Measurements from ENCODE around the gene UBAP2. TPM values are rescaled to one million over a fixed set of nuclear protein-coding genes. Genes with fewer than 3 reads are reported as not detected.

The UBAP2 gene
- total RNA-seq, 1 experiment from 2014 or later = 60.8 TPM

GRCh38 chr9:33931326-33931725 is 117.4 kb downstream of the UBAP2 start:
- Histone ChIP-seq H3K14ac (ENCODE audit: insufficient read depth, low read length) (no peak overlapping the region), H4K20me1 (ENCODE audit: control insufficient read depth, insufficient read depth, insufficient read length) (no peaks in the 10 kb centered on the region), H4K8ac (replicated peaks; ENCODE audit: insufficient read length, low read depth, low read length) (no peak overlapping the region), H2BK12ac (ENCODE audit: insufficient read length, low read depth, low read length) (no peak overlapping the region), H3K4me2 (ENCODE audit: insufficient read depth, insufficient read length, low read length) (no peak overlapping the region), H3K9me3 (ENCODE audit: control insufficient read depth, low read depth, low read length) (no peaks in the 10 kb centered on the region), H3K79me2 (ENCODE audit: insufficient read depth, low read length) (no peaks in the 10 kb centered on the region), H3K27ac (ENCODE audit: insufficient read length, low read depth, low read length) (no peak overlapping the region), H4K91ac (ENCODE audit: insufficient read length, low read depth, low read length) (no peak overlapping the region), H3K9ac (ENCODE audit: extremely low read depth, insufficient read length, low read length) (no peak overlapping the region), H2AK5ac (ENCODE audit: insufficient read length, low read length) (no peak overlapping the region), H3K4me1 (ENCODE audit: insufficient read depth, low read length) (peaks cover 2% of the 10 kb centered on the region; the same call in 1 of the 2 replicates), H3K27me3 (ENCODE audit: insufficient read depth, low read length) (peaks cover 2% of the 10 kb centered on the region; the same call in 1 of the 2 replicates), H2BK120ac (ENCODE audit: low read depth, low read length, poor library complexity, severe bottlenecking) (no peak overlapping the region), H3K4ac (ENCODE audit: low read depth, low read length) (no peak overlapping the region), H3K79me1 (ENCODE audit: insufficient read depth, low read depth, low read length, poor library complexity, severe bottlenecking) (no peaks in the 10 kb centered on the region), H2BK20ac (ENCODE audit: low read depth, low read length, poor library complexity, severe bottlenecking) (no peak overlapping the region), H3T11ph (ENCODE audit: low read length) (no peak overlapping the region), H3K23me2 (ENCODE audit: insufficient read length, low read depth, low read length, poor library complexity, severe bottlenecking) (no peaks in the 10 kb centered on the region), H2BK5ac (ENCODE audit: insufficient read length, low read length) (peak overlapping the region; percentile 37), H3K18ac (ENCODE audit: insufficient read length, low read depth, low read length) (no peak overlapping the region), H4K5ac (ENCODE audit: insufficient read length, low read depth, low read length) (no peak overlapping the region), H3K56ac (ENCODE audit: insufficient read length, low read depth, low read length) (no peak overlapping the region), H2AFZ (ENCODE audit: low read length) (no peak overlapping the region), H2BK15ac (ENCODE audit: low read depth, low read length) (no peak overlapping the region), H3K23ac (ENCODE audit: insufficient read length, low read depth, low read length) (no peak overlapping the region)
- H3K9me3 Mint-ChIP-seq = no peaks in the 10 kb centered on the region; a peak in 1 of 5 replicates
- H3K27ac Mint-ChIP-seq = no peak overlapping the region; a peak in 1 of 7 replicates
- no peaks in the 10 kb centered on the region for H3K27me3 Mint-ChIP-seq (ENCODE audit: low read depth)
- peaks cover 17 to 21% of the 10 kb centered on the region in 2 experiments for H3K4me1 Mint-ChIP-seq
- WGBS (ENCODE audit: extremely low coverage, insufficient read length, low lambda C conversion rate) = no CpG with 5 or more reads among the region's 3 CpGs
- H3K4me3 Mint-ChIP-seq = no peak overlapping the region
- H3K36me3 Mint-ChIP-seq (ENCODE audit: insufficient read depth in 1 of 3, low read depth in 3 of 3) = peaks cover 64 to 93% (median 82%) of the 10 kb centered on the region in 3 experiments; a peak in 6 of 7 replicates
- DNase-seq = no peak
- TF ChIP-seq CTCF (conservative IDR thresholded peaks at IDR 0.05) = no peak

Data from H9 (cell line).